Renal cortical epithelial cell (primary cell): ENCODE results near the gene NOLC1. TPM values are rescaled to one million over a fixed set of nuclear protein-coding genes. Genes with fewer than 3 reads are reported as not detected.

Experiments used
- DNase-seq: peaks from one replicate; pipeline ENCODE4 v3.0.0-alpha.2; 2011; ENCODE audit warnings: low read depth
- total RNA-seq: library from RNA; depleted of rRNA; stranded (reverse); fragments of >200 nt; gene quantifications from 2 replicates; pipeline ENCODE4 v1.2.3, GENCODE V29; 2014

Gene NOLC1
- total RNA-seq, 1 donor from 2014 or later: 57.6 TPM

- DNase-seq: no peak
Measured at GRCh38 chr10:102121739-102122372, 30.3 kb upstream of the NOLC1 start.

DNA sequence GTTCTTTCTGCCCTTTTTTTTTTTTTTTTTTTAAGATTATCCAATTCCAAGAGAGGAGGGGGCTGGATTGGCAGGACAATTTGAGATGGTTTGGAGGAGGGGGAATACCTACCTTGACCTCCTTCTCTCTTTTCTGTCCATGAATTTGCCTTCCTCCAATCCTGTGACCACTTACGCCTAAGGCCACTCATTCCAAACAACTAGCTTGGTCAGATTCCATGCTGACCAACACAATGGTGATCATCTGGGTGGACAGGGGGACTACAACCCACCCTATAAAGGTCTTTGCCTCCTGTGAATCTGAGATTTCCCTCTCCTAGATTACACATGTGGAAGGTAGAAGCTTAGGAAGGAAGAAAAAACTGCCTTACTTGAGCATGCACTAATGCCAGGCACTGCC lies 29.7 kb upstream of the NOLC1 start:
- DNase-seq: no peak

- no peak for DNase-seq
Measured at GRCh38 chr10:102123223-102123622, 29.0 kb upstream of the NOLC1 start.

DNA sequence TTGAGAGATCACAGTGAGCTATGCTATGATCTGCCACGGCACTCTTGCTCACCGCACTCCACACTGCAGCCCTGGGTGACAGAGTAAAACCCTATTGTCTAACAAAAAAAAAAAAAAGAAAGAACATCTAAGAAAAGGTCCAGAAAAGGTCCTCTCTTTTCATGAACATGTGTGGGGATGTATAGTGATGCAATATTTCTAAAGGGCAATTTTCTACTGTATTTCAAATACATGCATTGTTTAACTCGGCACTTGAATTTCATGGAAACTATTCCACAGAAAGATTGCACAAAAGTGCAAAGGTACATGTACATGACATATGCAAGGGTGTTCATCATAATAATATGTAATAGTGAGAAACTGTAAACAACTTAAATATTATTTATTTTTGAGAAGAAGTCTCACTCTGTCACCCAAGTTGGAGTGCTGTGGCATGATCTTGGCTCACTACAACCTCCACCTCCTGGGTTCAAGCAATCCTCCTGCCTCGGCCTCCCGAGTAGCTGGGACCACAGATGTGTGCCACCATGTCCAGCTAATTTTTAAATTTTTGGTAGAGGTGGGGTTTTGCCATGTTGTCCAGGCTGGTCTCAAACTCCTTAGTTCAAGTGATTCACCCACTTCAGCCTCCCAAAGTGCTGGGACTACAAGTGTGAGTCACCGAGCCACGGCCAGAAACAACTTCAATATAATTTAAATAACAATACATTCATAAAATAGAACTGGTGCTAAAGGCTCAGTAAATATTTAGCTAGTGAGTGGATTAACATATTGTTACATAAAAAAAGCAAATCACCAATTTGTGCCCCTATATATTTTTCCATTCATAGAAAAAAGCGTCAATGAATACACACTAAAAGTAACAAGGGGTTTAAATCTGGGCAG lies 20.7 kb upstream of the NOLC1 start:
- peak; percentile 44 for DNase-seq

- no peak for DNase-seq
Measured at GRCh38 chr10:102132193-102132562, 20.0 kb upstream of the NOLC1 start.

- DNase-seq: peak; percentile 97
Measured at GRCh38 chr10:102132563-102133372, 19.4 kb upstream of the NOLC1 start, which contains the start of gene PPRC1. Gene PPRC1, plus strand, starts transcription at chr10:102133040. Its CDS starts 29 bp downstream, at chr10:102133069.

GRCh38 chr10:102133373-102134195 lies 18.6 kb upstream of the NOLC1 start:
- peak; percentile 59 for DNase-seq

DNA sequence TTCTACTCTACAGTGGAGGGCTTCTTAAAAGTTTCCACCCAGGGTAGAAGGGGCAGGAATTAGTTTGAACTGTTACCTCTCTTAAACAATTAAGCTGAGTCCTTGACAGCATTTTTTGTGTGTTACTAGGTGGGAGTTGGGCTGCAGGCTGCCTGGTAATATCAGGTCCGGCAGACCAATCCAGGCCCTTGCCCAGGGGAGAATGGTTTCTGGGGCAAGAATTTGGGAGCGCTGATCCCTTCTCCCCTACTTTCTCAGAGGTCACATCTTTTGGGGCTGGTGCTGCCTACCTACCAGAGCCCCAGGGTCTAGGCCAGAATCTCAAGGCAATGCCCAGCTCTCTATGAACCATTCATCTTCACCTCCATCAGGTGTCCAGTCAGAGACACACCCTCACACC lies 17.8 kb upstream of the NOLC1 start:
- no peak for DNase-seq

DNA sequence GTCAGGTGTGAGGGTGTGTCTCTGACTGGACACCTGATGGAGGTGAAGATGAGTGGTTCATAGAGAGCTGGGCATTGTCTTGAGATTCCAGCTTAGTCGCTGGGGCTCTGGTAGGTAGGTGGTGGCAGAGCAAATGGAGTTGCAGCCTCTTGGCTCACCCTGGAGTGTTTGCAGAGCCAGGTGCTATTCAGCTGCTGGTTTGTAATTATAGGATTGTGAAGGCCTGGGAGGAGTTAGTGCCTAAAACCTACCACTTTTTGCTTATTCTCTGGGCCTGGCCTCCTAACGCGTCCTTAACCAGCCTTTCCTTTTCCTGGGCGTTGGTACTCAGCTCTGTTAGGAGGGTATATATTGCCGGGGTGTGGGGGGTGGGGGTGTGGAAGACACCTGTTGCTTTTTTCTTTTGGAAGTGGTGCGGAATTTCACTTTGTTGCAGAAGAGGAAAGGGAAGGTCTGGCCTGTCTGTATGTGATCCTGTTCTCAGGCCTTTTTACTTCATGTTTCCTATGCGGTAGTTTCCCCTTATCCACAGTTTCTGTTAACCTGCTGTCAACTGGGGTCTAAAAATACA lies 16.1 kb upstream of the NOLC1 start:
- DNase-seq: no peak

DNA sequence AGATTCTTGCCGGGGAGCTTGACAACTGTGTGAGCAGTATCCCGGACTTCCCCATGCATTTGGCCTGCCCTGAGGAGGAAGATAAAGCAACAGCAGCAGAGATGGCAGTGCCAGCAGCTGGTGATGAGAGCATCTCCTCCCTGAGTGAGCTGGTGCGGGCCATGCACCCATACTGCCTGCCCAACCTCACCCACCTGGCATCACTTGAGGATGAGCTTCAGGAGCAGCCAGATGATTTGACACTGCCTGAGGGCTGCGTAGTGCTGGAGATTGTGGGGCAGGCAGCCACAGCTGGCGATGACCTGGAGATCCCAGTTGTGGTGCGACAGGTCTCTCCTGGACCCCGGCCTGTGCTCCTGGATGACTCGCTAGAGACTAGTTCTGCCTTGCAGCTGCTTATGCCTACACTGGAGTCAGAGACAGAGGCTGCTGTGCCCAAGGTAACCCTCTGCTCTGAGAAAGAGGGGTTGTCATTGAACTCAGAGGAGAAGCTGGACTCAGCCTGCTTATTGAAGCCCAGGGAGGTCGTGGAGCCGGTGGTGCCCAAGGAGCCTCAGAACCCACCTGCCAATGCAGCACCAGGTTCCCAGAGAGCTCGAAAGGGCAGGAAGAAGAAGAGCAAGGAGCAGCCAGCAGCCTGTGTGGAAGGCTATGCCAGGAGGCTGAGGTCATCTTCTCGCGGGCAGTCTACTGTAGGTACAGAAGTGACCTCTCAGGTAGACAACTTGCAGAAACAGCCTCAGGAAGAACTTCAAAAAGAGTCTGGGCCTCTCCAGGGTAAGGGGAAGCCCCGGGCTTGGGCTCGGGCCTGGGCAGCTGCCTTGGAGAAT lies 12.7 kb upstream of the NOLC1 start:
- no peak for DNase-seq

GRCh38 chr10:102140218-102140617 lies 12.0 kb upstream of the NOLC1 start:
- no peak for DNase-seq

DNA sequence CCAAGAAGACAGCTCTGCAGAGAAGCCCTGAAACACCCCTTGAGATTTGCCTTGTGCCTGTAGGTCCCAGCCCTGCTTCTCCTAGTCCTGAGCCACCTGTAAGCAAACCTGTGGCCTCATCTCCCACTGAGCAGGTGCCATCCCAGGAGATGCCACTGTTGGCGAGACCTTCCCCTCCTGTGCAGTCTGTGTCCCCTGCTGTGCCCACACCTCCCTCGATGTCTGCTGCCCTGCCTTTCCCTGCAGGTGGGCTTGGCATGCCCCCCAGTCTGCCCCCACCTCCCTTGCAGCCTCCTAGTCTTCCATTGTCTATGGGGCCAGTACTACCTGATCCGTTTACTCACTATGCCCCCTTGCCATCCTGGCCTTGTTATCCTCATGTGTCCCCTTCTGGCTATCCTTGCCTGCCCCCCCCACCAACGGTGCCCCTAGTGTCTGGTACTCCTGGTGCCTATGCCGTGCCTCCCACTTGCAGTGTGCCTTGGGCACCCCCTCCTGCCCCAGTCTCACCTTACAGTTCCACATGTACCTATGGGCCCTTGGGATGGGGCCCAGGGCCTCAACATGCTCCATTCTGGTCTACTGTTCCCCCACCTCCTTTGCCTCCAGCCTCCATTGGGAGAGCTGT lies 11.2 kb upstream of the NOLC1 start:
- DNase-seq: no peak

DNA sequence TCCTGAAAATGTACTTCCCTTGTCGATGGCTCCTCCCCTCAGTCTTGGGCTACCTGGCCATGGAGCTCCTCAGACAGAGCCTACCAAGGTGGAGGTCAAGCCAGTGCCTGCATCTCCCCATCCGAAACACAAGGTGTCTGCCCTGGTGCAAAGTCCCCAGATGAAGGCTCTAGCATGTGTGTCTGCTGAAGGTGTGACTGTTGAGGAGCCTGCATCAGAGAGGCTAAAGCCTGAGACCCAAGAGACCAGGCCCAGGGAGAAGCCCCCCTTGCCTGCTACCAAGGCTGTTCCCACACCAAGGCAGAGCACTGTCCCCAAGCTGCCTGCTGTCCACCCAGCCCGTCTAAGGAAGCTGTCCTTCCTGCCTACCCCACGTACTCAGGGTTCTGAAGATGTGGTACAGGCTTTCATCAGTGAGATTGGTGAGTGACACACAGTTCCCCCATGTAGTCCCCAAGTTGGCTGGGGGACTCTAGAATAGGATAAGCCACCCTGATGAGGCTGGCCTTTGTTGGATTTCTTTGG lies 10.5 kb upstream of the NOLC1 start:
- no peak for DNase-seq

- DNase-seq: no peak
Measured at GRCh38 chr10:102146971-102147428, 5.2 kb upstream of the NOLC1 start.

- DNase-seq: no peak
Measured at GRCh38 chr10:102147561-102147960, 4.6 kb upstream of the NOLC1 start.

- no peak for DNase-seq
Measured at GRCh38 chr10:102148275-102148674, 3.9 kb upstream of the NOLC1 start.

- peak; percentile 87 for DNase-seq
Measured at GRCh38 chr10:102150970-102151773, 1.0 kb upstream of the NOLC1 start.

DNA sequence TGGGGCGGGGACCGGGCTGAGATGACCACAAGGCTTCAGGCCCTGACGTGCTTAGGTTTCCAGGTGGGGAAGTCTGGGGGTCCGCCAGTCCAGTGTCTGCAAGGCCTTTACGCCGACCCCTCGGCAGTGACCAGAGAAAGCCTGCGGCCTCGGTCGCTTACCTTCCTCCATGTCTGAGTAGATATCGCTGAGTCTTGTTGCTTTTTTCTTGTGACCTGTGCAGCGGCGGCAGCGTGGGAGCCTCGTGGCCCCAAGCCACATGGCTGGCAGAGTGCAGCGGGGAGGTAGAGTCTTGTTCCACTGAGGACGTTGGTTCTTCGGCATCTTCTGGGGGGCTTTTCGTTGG lies 329 bp downstream of the NOLC1 start:
- DNase-seq: no peak
